Caco-2 (cell line): ENCODE measurements around the gene VWA3B. TPM values are rescaled to one million over a fixed set of nuclear protein-coding genes. Genes with fewer than 3 reads are reported as not detected.

Source experiments
- BruUV-seq: library from RNA; stranded (reverse); fragments of 400-500 nt; replicated peaks from 2 replicates; lab custom pipeline; 2021; lab: Mats Ljungman, UMichigan
- CTCF ChIA-PET: fragments of 300-600 bp; sonication (Branson Sonifier 250); formaldehyde crosslinking; loops from one replicate; lab custom pipeline; 2022; ENCODE audit warnings: antibody characterized with exemption; lab: Charles Lee
- POLR2A ChIA-PET: fragments of 300-600 bp; sonication (Branson Sonifier 250); formaldehyde crosslinking; loops from one replicate; lab custom pipeline; 2022; ENCODE audit warnings: antibody characterized with exemption; lab: Charles Lee
- DNase-seq, 2 experiments: peaks; one replicate each; pipeline versions ENCODE4 v3.0.0 to v3.0.0-alpha.2; 2020 to 2022
- H3K27me3 ChIP-seq: replicated peaks from 2 replicates; pipeline ENCODE4 v1.6.0; 2011; ENCODE audit warnings: low read length; ENCODE audit not compliant: control insufficient read depth, insufficient read depth
- H3K36me3 ChIP-seq: 2 replicates; pipeline ENCODE4 v1.5.1; 2011; ENCODE audit warnings: low read length; ENCODE audit not compliant: control insufficient read depth, insufficient read depth
- H3K4me1 ChIP-seq: fragments of 250-450 bp; sonication (Bioruptor Pico); 2 replicates; pipeline ENCODE4 v1.5.1; 2020; ENCODE audit warnings: mild to moderate bottlenecking
- H3K4me3 ChIP-seq: 2 replicates; pipeline ENCODE4 v1.5.1; 2011; ENCODE audit warnings: low read depth, mild to moderate bottlenecking, control low read depth, low read length
- H3K9me3 ChIP-seq: fragments of 250-450 bp; sonication (Bioruptor Pico); 2 replicates; pipeline ENCODE4 v1.5.1; 2020; ENCODE audit warnings: mild to moderate bottlenecking, moderate library complexity
- H3K27ac Mint-ChIP-seq: one replicate; pipeline ENCODE4 v1.8.0; 2022; ENCODE audit warnings: mixed read lengths; ENCODE audit not compliant: unreplicated experiment
- H3K27me3 Mint-ChIP-seq: one replicate; pipeline ENCODE4 v1.8.0; 2022; ENCODE audit warnings: mixed read lengths; ENCODE audit not compliant: insufficient read depth, unreplicated experiment
- H3K36me3 Mint-ChIP-seq: one replicate; pipeline ENCODE4 v1.8.0; 2022; ENCODE audit warnings: mild to moderate bottlenecking, mixed read lengths; ENCODE audit not compliant: insufficient read depth, unreplicated experiment
- H3K4me1 Mint-ChIP-seq: one replicate; pipeline ENCODE4 v1.8.0; 2022; ENCODE audit warnings: low read depth, mixed read lengths; ENCODE audit not compliant: unreplicated experiment
- H3K4me3 Mint-ChIP-seq: one replicate; pipeline ENCODE4 v1.8.0; 2022; ENCODE audit warnings: mild to moderate bottlenecking, moderate library complexity, mixed read lengths; ENCODE audit not compliant: unreplicated experiment
- H3K9me3 Mint-ChIP-seq: one replicate; pipeline ENCODE4 v1.8.0; 2022; ENCODE audit warnings: mixed read lengths; ENCODE audit not compliant: unreplicated experiment
- intact Hi-C: fragments of 100-400 bp; cut with micrococcal nuclease; formaldehyde crosslinking; loops from one replicate; pipeline ENCODE4 v1.10.0; 2022; ENCODE audit not compliant: unreplicated experiment
- total RNA-seq: library from RNA; stranded (reverse); gene quantifications from 2 replicates; pipeline ENCODE4 v1.2.3, GENCODE V29; 2022
- TF ChIP-seq, protein P1 (sequence below), 2 experiments: fragments of 200-600 bp in 1 of 2; IDR thresholded peaks; 1 replicate in 1 of 2; 2 replicates in 1 of 2; pipeline versions ENCODE4 v1.5.1 to v1.8.0; 2011 to 2022; ENCODE audit warnings: antibody characterized with exemption in 1 of 2, control low read depth in 1 of 2, inconsistent platforms in 1 of 2, low read depth in 1 of 2, low read length in 1 of 2, mild to moderate bottlenecking in 1 of 2, moderate library complexity in 1 of 2; ENCODE audit not compliant: insufficient read depth in 1 of 2, severe bottlenecking in 1 of 2, unreplicated experiment in 1 of 2

Gene VWA3B
- total RNA-seq, 1 experiment from 2014 or later: not detected

DNA sequence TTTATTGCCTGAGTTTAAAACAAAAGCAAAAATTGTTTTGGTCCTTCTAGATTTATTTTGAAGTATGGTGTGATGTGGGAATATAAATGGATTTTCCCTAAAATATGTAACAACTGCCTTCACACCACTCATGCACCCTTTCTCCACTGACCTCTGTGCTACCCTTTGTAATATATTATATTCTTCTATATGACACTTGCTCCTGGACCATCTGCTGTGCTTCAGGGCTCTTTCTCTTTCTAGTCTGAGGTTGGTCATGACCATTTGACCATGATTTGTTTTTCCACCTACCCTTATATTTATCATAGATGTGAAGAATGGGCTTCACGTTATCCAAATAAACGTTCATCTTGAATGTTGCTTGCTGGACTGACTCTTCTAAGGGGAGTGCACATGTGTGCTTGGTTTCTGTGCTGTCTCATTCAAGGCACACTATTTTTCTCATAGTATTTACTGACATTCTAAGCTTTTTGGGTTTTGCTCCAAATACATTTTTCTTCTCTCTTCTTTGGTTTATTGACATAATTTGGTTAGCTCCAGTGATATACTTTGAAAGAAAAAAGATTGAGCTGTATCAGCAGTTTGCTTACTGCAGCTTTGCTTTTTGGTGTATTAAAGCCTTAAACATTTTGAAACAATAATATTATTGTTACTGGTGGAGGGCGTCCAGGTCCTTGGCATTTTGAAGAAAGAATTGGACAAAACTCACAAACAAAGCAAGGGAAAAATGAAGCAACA is 61.8 kb downstream of the VWA3B start:
- CTCF ChIA-PET: no interaction called here
- TF ChIP-seq, protein P1, sequence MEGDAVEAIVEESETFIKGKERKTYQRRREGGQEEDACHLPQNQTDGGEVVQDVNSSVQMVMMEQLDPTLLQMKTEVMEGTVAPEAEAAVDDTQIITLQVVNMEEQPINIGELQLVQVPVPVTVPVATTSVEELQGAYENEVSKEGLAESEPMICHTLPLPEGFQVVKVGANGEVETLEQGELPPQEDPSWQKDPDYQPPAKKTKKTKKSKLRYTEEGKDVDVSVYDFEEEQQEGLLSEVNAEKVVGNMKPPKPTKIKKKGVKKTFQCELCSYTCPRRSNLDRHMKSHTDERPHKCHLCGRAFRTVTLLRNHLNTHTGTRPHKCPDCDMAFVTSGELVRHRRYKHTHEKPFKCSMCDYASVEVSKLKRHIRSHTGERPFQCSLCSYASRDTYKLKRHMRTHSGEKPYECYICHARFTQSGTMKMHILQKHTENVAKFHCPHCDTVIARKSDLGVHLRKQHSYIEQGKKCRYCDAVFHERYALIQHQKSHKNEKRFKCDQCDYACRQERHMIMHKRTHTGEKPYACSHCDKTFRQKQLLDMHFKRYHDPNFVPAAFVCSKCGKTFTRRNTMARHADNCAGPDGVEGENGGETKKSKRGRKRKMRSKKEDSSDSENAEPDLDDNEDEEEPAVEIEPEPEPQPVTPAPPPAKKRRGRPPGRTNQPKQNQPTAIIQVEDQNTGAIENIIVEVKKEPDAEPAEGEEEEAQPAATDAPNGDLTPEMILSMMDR (IDR thresholded peaks at IDR 0.05; ENCODE audit: insufficient read depth in 1 of 2, low read depth in 1 of 2, low read length in 1 of 2, severe bottlenecking in 1 of 2, unreplicated experiment in 1 of 2): no peak
- intact Hi-C loops: no loop called here
- DNase-seq: no peak
- Mint-ChIP-seq H3K27ac (no peak overlapping the region), H3K4me3 (no peak overlapping the region), H3K36me3 (no peaks in the 10 kb centered on the region), H3K27me3 (no peaks in the 10 kb centered on the region), H3K9me3 (no peaks in the 10 kb centered on the region), H3K4me1 (no peaks in the 10 kb centered on the region)
- Histone ChIP-seq H3K4me3 (no peak overlapping the region), H3K36me3 (no peaks in the 10 kb centered on the region), H3K27me3 (no peaks in the 10 kb centered on the region), H3K9me3 (0 out of 2 replicates have a peak, but pooled peaks cover 5% of the 10 kb centered on the region), H3K4me1 (no peaks in the 10 kb centered on the region)
- POLR2A ChIA-PET: no interaction called here
- BruUV-seq: no TSS peak

DNA sequence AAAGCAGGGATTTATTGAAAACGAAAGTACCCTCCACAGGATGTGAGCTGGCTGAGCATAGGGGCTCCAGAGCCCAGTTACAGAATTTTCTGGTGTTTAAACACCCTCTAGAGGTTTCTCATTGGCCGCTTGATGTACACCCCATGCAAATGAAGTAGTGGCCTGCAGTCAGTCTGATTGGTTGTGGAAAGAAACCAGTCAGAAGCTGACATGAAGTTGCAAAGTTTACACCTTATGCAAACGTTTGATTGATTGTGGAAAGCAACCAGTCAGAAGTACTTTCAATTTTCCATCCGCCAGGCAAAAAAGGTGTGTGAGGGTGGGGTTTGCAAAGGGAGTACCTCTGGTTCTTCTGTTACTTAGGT is 62.3 kb downstream of the VWA3B start:
- Mint-ChIP-seq H3K27ac (no peak overlapping the region), H3K36me3 (no peaks in the 10 kb centered on the region), H3K27me3 (no peaks in the 10 kb centered on the region), H3K4me1 (no peaks in the 10 kb centered on the region), H3K4me3 (no peak overlapping the region), H3K9me3 (no peaks in the 10 kb centered on the region)
- TF ChIP-seq, protein P1 (IDR thresholded peaks at IDR 0.05; ENCODE audit: insufficient read depth in 1 of 2, low read depth in 1 of 2, low read length in 1 of 2, severe bottlenecking in 1 of 2, unreplicated experiment in 1 of 2): no peak
- ChIA-PET POLR2A (no interaction called here), CTCF (no interaction called here)
- BruUV-seq: no TSS peak
- Histone ChIP-seq H3K4me3 (no peak overlapping the region), H3K9me3 (0 out of 2 replicates have a peak, but pooled peaks cover 5% of the 10 kb centered on the region), H3K36me3 (no peaks in the 10 kb centered on the region), H3K27me3 (no peaks in the 10 kb centered on the region), H3K4me1 (no peaks in the 10 kb centered on the region)
- intact Hi-C loops: no loop called here
- DNase-seq: peak; percentile 45 to 56

DNA sequence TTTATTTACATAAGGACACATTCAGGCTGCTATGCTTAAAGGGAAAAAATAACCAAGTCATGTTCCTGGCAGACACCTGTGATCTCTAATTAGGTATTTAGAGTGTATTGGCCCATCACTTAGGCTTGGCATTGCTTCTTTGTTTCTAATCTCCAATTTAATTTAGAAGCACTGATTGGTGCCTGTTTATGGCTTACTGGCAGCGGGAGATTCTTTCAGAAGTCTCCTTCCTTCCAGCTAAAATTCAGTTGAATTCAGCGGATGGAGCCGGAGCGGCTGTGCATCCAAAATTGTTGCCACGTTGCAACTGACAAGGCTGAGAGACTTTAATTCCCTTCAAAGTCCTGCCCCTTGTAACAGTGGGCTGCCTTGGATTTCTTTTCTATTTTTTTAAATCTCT is 66.5 kb downstream of the VWA3B start:
- Histone ChIP-seq H3K4me1 (no peaks in the 10 kb centered on the region), H3K27me3 (no peaks in the 10 kb centered on the region), H3K9me3 (no peaks in the 10 kb centered on the region), H3K36me3 (no peaks in the 10 kb centered on the region), H3K4me3 (no peak overlapping the region)
- TF ChIP-seq, protein P1 (IDR thresholded peaks at IDR 0.05; ENCODE audit: insufficient read depth in 1 of 2, low read depth in 1 of 2, low read length in 1 of 2, severe bottlenecking in 1 of 2, unreplicated experiment in 1 of 2): no peak
- POLR2A ChIA-PET: no interaction called here
- Mint-ChIP-seq H3K9me3 (no peaks in the 10 kb centered on the region), H3K4me3 (no peak overlapping the region), H3K36me3 (no peaks in the 10 kb centered on the region), H3K27me3 (no peaks in the 10 kb centered on the region), H3K4me1 (no peaks in the 10 kb centered on the region), H3K27ac (no peak overlapping the region)
- intact Hi-C loops: loop anchor here (10.0 kb wide), 1 partner anchor 139 kb away; no protein-coding TSS in a partner anchor
- no peak for DNase-seq
- BruUV-seq: no TSS peak
- CTCF ChIA-PET: no interaction called here
